ENCODE data around the gene CCL1. TPM values are rescaled to one million over a fixed set of nuclear protein-coding genes. Genes with fewer than 3 reads are reported as not detected.
A peak's percentile ranks its signal among the peaks of the same experiment; 100 is the strongest.

The CCL1 gene
- total and polyA plus RNA-seq, 2 experiments from 2014 or later: not detected

DNA sequence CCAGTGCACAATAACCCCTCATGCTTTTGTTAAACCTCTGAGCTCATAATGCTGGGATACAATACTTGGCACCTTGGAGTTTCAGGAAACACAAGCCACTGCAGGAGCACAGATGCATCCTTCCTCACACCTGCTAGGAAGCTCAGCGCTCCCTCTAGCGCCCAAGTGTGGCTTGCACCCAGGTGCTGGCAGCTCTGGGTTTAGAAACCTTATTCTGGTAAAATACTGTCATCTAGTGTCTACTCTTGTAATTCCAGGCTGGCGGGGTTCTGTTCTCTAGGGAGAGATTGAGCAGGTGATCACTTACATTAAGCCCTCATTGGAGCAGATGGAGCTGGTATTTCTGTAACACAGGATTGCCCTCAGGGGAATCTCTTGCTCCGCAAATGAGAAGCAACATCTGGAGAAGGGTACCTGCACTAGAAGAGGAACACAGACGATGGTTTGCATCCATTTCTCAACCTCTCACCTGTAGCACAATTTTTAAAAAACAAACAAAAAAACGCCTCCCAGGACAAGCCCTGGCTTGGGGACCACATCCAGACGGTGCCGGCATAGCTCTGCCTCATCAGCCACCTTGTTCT is 1.5 kb downstream of the CCL1 start:
- no peak for TF ChIP-seq STAT1 (IDR thresholded peaks at IDR 0.05; ENCODE audit: unreplicated experiment)
- TF ChIP-seq POLR2AphosphoS5 (IDR thresholded peaks at IDR 0.05; ENCODE audit: low read depth): no peak
- no peak for TF ChIP-seq NANOG (IDR thresholded peaks at IDR 0.05; ENCODE audit: borderline replicate concordance)
- no peak for TF ChIP-seq JUNB (IDR thresholded peaks at IDR 0.05; ENCODE audit: unreplicated experiment)
- TF ChIP-seq, protein P1, sequence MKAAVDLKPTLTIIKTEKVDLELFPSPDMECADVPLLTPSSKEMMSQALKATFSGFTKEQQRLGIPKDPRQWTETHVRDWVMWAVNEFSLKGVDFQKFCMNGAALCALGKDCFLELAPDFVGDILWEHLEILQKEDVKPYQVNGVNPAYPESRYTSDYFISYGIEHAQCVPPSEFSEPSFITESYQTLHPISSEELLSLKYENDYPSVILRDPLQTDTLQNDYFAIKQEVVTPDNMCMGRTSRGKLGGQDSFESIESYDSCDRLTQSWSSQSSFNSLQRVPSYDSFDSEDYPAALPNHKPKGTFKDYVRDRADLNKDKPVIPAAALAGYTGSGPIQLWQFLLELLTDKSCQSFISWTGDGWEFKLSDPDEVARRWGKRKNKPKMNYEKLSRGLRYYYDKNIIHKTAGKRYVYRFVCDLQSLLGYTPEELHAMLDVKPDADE (IDR thresholded peaks at IDR 0.05): no peak
- TF ChIP-seq, protein P2, sequence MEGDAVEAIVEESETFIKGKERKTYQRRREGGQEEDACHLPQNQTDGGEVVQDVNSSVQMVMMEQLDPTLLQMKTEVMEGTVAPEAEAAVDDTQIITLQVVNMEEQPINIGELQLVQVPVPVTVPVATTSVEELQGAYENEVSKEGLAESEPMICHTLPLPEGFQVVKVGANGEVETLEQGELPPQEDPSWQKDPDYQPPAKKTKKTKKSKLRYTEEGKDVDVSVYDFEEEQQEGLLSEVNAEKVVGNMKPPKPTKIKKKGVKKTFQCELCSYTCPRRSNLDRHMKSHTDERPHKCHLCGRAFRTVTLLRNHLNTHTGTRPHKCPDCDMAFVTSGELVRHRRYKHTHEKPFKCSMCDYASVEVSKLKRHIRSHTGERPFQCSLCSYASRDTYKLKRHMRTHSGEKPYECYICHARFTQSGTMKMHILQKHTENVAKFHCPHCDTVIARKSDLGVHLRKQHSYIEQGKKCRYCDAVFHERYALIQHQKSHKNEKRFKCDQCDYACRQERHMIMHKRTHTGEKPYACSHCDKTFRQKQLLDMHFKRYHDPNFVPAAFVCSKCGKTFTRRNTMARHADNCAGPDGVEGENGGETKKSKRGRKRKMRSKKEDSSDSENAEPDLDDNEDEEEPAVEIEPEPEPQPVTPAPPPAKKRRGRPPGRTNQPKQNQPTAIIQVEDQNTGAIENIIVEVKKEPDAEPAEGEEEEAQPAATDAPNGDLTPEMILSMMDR (conservative IDR thresholded peaks at IDR 0.05; ENCODE audit: low read depth in 2 of 2): peak; percentile 100
- TF ChIP-seq, protein P3, sequence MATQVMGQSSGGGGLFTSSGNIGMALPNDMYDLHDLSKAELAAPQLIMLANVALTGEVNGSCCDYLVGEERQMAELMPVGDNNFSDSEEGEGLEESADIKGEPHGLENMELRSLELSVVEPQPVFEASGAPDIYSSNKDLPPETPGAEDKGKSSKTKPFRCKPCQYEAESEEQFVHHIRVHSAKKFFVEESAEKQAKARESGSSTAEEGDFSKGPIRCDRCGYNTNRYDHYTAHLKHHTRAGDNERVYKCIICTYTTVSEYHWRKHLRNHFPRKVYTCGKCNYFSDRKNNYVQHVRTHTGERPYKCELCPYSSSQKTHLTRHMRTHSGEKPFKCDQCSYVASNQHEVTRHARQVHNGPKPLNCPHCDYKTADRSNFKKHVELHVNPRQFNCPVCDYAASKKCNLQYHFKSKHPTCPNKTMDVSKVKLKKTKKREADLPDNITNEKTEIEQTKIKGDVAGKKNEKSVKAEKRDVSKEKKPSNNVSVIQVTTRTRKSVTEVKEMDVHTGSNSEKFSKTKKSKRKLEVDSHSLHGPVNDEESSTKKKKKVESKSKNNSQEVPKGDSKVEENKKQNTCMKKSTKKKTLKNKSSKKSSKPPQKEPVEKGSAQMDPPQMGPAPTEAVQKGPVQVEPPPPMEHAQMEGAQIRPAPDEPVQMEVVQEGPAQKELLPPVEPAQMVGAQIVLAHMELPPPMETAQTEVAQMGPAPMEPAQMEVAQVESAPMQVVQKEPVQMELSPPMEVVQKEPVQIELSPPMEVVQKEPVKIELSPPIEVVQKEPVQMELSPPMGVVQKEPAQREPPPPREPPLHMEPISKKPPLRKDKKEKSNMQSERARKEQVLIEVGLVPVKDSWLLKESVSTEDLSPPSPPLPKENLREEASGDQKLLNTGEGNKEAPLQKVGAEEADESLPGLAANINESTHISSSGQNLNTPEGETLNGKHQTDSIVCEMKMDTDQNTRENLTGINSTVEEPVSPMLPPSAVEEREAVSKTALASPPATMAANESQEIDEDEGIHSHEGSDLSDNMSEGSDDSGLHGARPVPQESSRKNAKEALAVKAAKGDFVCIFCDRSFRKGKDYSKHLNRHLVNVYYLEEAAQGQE (IDR thresholded peaks at IDR 0.05; ENCODE audit: unreplicated experiment): no peak
- Histone ChIP-seq H3K4me1 (ENCODE audit: insufficient read depth) (no peaks in the 10 kb centered on the region), H3F3A (replicated peaks; ENCODE audit: low read depth) (no peaks in the 10 kb centered on the region), H3K27me3 (ENCODE audit: insufficient read depth) (no peaks in the 10 kb centered on the region), H3K9me2 (ENCODE audit: insufficient read depth) (peaks cover 4% of the 10 kb centered on the region; the same call in 1 of the 2 replicates), H3K79me2 (replicated peaks; ENCODE audit: insufficient read depth) (no peaks in the 10 kb centered on the region), H2AFZ (peak overlapping the region; percentile 34; the same call in 1 of the 2 replicates), H3K27ac (ENCODE audit: low read depth) (no peak overlapping the region), H3K4me2 (no peak overlapping the region), H3K4me3 (no peak overlapping the region), H4K20me1 (replicated peaks; ENCODE audit: insufficient read depth) (no peaks in the 10 kb centered on the region), H3K36me3 (ENCODE audit: insufficient read depth) (no peaks in the 10 kb centered on the region)
- Mint-ChIP-seq H3K36me3 (ENCODE audit: low read depth) (no peaks in the 10 kb centered on the region), H3K27ac (no peak overlapping the region), H3K27me3 (ENCODE audit: insufficient read depth, low read depth, poor library complexity) (peaks cover 2% of the 10 kb centered on the region), H3K4me3 (no peak overlapping the region), H3K4me1 (no peaks in the 10 kb centered on the region), H3K9me3 (no peaks in the 10 kb centered on the region)
- DNase-seq (ENCODE audit: low spot score): peak; percentile 97
- ATAC-seq: peak; percentile 96

DNA sequence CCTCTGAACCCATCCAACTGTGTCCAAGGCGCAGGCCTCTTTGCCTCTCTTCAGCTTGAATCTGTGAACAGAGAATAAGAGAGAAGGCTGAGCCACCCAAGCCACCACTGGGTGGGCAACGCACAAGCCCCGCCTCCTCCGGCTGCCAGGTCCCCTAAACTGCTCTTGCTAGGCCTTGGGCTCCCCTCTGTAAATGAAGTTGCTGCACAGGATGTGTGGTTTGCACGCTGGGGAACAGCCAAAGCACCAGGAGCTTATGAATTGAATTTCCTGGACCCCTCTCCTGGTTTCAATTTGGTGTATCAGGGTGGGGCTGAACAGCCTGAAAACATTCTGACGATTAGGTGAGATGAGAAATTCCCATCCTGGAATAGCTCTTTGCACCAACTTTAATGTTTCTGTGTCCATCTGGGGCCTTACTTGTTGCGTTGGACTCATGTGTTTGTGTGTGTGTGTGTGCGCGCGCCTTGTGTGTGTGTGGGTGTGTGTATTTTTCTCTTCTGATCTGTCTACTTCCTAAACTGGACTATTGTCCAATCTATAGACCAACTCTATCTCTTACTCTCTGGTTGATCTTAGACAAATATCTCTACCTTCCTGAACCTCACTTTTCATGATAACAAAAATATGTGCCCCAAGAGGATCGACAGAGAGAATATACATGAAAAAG is 2.3 kb downstream of the CCL1 start:
- no peak overlapping the region for H3K4me3 Mint-ChIP-seq
- no peaks in the 10 kb centered on the region for H3K4me1 Mint-ChIP-seq
- Histone ChIP-seq H3K27me3 (ENCODE audit: insufficient read depth) (no peaks in the 10 kb centered on the region), H3K36me3 (ENCODE audit: insufficient read depth) (no peaks in the 10 kb centered on the region), H3F3A (replicated peaks; ENCODE audit: low read depth) (no peaks in the 10 kb centered on the region), H3K79me2 (replicated peaks; ENCODE audit: insufficient read depth) (no peaks in the 10 kb centered on the region), H3K9me2 (ENCODE audit: insufficient read depth) (peaks cover 4% of the 10 kb centered on the region; the same call in 1 of the 2 replicates), H3K4me2 (no peak overlapping the region), H3K4me3 (no peak overlapping the region), H3K27ac (ENCODE audit: low read depth) (no peak overlapping the region), H3K4me1 (ENCODE audit: insufficient read depth) (no peaks in the 10 kb centered on the region), H4K20me1 (replicated peaks; ENCODE audit: insufficient read depth) (no peaks in the 10 kb centered on the region), H2AFZ (peak overlapping the region; percentile 47; the same call in 1 of the 2 replicates)
- H3K27me3 Mint-ChIP-seq (ENCODE audit: insufficient read depth, low read depth, poor library complexity): peaks cover 2% of the 10 kb centered on the region
- no peak overlapping the region for H3K27ac Mint-ChIP-seq
- DNase-seq (ENCODE audit: low spot score) (no peak), ATAC-seq (no peak)
- no peaks in the 10 kb centered on the region for H3K36me3 Mint-ChIP-seq (ENCODE audit: low read depth)
- H3K9me3 Mint-ChIP-seq: no peaks in the 10 kb centered on the region
- TF ChIP-seq CREB1 (CRISPR knock-in tag; IDR thresholded peaks at IDR 0.05; ENCODE audit: low read depth) (no peak), EZH2 (IDR thresholded peaks at IDR 0.05; ENCODE audit: low read depth, unreplicated experiment) (no peak), JUNB (IDR thresholded peaks at IDR 0.05; ENCODE audit: unreplicated experiment) (no peak)
- TF ChIP-seq, protein P1 (IDR thresholded peaks at IDR 0.05): no peak
